Measurements from ENCODE around the gene CD163. TPM values are rescaled to one million over a fixed set of nuclear protein-coding genes. Genes with fewer than 3 reads are reported as not detected.

The CD163 gene
- total RNA-seq, 2 donors from 2014 or later: not detected

Other genes with a start within 250 kb of the CD163 start
- not detected for gene ACSM4, start 199.7 kb downstream of the CD163 start, total RNA-seq
- gene CD163L1, start 59.6 kb downstream of the CD163 start, total RNA-seq: not detected
- not detected for gene APOBEC1, start 162.1 kb upstream of the CD163 start, total RNA-seq
- not detected for gene GDF3, start 192.0 kb upstream of the CD163 start, total RNA-seq
- gene DPPA3, start 207.7 kb upstream of the CD163 start, total RNA-seq: not detected
- gene CLEC4C, start 243.6 kb upstream of the CD163 start, total RNA-seq: not detected